Erythroblast (primary cell): ENCODE data around the gene CDC45.
"Not testable (repeated sequence)": the region's sequence is repeated elsewhere in the genome, so short reads cannot be mapped to it uniquely, and the experiment has no call there.

ENCODE experiments used
- DNase-seq, 2 experiments: peaks; one replicate each; lab custom pipeline; 2025; lab: John Stamatoyannopoulos, UW
- GATA1 ChIP-seq: IDR thresholded peaks from 2 replicates; pipeline ENCODE4 v1.6.1; 2011; ENCODE audit warnings: low read depth, mild to moderate bottlenecking, control low read depth, low read length, moderate library complexity
- POLR2A ChIP-seq: IDR thresholded peaks from 2 replicates; pipeline ENCODE4 v1.6.1; 2011; ENCODE audit warnings: mild to moderate bottlenecking, low read length

The CDC45 gene

GRCh38 chr22:19442166-19442565, 37.6 kb upstream of the CDC45 start:
- DNase-seq, result no peak

GRCh38 chr22:19443544-19444211, 36.0 kb upstream of the CDC45 start:
- no peak for TF ChIP-seq POLR2A
- TF ChIP-seq GATA1, result no peak
- no peak for DNase-seq

More at GRCh38 chr22:19442166-19442565, 37.6 kb upstream of the CDC45 start:
- TF ChIP-seq GATA1 (no peak), POLR2A (no peak)

- DNase-seq, result not testable (repeated sequence)
These were observed 34.3 kb upstream of the CDC45 start for GRCh38 chr22:19445279-19445982.

GRCh38 chr22:19446603-19447329, 33.0 kb upstream of the CDC45 start:
- DNase-seq, result peak in 1 of 2 experiments; percentile 59
- no peak for TF ChIP-seq GATA1
- TF ChIP-seq POLR2A, result no peak

- peak; percentile 91 to 93 for DNase-seq
- TF ChIP-seq POLR2A (peak; percentile 92), GATA1 (no peak)
These were observed 32.2 kb upstream of the CDC45 start, which contains the start of gene C22orf39 for GRCh38 chr22:19447330-19448075. Gene C22orf39, minus strand, starts transcription at chr22:19447711. Its CDS starts 23 bp downstream, at chr22:19447688.

GRCh38 chr22:19448076-19448607, 31.6 kb upstream of the CDC45 start:
- DNase-seq, result no peak
- TF ChIP-seq GATA1 (no peak), POLR2A (no peak)

- TF ChIP-seq POLR2A (no peak), GATA1 (no peak)
- no peak for DNase-seq
These were observed 30.8 kb upstream of the CDC45 start for GRCh38 chr22:19448739-19449421.

- DNase-seq, result no peak
These were observed 30.3 kb upstream of the CDC45 start for GRCh38 chr22:19449422-19449767.

GRCh38 chr22:19450363-19451175, 29.2 kb upstream of the CDC45 start:
- no peak for DNase-seq
- no peak for TF ChIP-seq POLR2A

More at GRCh38 chr22:19449422-19449767, 30.3 kb upstream of the CDC45 start:
- TF ChIP-seq POLR2A, result no peak

GRCh38 chr22:19451570-19451969, 28.1 kb upstream of the CDC45 start:
- DNase-seq, result no peak
- TF ChIP-seq POLR2A, result no peak
- no peak for TF ChIP-seq GATA1

- no peak for TF ChIP-seq GATA1
- no peak for TF ChIP-seq POLR2A
These were observed 26.0 kb upstream of the CDC45 start for GRCh38 chr22:19453718-19454117.

GRCh38 chr22:19454156-19454555, 25.6 kb upstream of the CDC45 start:
- no peak for TF ChIP-seq POLR2A
- TF ChIP-seq GATA1, result no peak
- DNase-seq, result no peak

More at GRCh38 chr22:19453718-19454117, 26.0 kb upstream of the CDC45 start:
- DNase-seq, result no peak
